ENCODE data around the gene CHRDL2.
"Not testable (repeated sequence)": the region's sequence is repeated elsewhere in the genome, so short reads cannot be mapped to it uniquely, and the experiment has no call there.

The CHRDL2 gene, protein sequence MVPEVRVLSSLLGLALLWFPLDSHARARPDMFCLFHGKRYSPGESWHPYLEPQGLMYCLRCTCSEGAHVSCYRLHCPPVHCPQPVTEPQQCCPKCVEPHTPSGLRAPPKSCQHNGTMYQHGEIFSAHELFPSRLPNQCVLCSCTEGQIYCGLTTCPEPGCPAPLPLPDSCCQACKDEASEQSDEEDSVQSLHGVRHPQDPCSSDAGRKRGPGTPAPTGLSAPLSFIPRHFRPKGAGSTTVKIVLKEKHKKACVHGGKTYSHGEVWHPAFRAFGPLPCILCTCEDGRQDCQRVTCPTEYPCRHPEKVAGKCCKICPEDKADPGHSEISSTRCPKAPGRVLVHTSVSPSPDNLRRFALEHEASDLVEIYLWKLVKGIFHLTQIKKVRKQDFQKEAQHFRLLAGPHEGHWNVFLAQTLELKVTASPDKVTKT

DNA sequence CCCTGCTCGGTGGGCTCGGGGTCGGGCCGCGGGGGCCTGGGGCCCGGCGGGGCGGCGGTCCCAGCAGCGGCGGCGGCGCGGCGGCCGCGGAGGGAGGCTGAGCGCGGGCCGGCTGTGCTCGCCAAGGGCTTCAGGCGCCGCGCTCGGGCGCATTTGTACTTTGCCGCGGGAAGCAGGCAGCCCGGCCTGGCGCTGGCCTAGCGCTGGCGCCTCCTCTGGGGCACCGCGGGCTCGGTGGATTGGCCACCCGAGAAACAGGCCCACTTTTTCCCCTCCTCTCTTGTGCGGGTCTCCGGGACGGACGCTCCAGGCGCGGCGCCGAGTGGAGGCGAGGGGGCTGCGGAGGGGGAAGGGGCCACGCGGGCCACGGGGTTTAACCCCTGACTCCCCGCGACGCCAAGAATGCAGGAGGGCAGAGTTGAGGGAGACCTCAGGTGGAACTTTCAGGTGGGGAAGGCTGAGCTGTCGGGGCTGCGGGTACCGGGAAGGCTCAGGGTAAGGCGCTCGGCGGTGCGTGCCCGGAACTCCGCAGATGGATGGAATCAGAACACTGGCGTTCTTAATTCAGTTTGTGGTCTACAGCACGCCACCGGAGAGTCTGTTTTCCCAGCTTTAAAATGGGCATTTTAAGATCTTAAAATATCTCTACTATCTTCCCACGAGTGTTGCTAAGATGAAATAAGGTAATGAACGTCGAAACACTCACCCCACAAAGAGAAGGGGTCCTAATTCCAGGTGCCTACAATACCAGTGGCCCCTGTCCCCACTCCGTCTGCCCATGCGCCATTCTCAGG lies at the start of gene CHRDL2:
CHRDL2 (minus strand) TSS at position 126 of the 794 bp plus-strand sequence. CDS start 538 bp downstream, outside the sequence.
- FAIRE-seq, result no peak

DNA sequence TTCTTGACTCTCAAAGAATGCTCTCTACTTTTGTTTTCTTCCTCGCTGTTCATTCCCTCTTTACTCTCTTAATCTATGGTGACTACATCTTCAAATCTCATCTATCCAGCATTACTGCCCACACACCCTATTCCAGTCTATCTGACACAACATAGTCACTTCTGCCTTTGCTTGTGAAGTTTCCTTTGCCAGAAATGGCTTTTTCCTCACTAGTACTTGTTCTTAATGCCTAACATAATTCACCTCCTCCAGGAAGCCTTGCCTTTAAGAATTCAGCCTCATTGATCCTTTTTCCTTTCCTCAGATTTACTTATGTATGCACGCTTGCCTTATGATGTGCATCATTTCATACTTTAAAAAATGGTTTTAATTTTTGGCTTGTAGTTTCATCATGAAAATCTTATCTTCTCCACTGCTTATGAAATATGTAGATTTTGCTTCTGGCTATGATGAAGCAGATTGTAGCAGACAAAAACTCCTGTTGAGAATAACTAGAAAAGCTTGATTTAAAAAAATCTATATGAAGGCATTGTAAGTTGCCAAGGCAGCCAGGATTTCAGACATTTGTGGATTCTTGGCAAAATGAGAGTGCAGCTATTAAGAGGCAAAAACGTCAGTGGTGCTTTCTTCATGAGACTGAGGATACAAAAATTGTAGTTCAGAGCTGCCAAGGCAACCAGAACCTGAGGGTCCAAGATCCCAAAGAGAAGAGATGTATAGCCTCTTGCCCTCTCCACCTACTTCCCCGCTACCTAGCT lies 49.2 kb upstream of the CHRDL2 start:
- DNase-seq (ENCODE audit: low spot score) (no peak), FAIRE-seq (no peak)

More for the DNA sequence above, at the start of gene CHRDL2:
- DNase-seq (ENCODE audit: low spot score), result no peak

DNA sequence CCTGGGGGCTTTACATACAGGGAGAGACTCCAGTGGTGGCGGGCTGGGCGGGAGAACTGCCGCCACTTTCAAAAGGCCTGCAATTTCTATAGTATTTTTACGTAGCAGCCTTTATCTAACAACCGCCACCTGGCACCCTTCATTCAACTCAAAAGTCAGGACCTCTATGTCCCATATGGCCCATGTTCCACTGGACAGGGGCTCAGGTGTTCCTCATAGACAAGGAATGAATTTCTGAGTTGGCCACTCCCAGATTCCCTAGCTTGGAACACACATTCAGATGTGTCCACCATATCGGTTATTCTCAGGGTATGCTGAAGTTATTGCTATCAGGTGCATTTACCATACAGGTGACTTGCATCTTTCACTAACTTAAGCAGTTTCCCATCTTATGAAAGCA lies 47.4 kb upstream of the CHRDL2 start:
- FAIRE-seq (no peak), DNase-seq (ENCODE audit: low spot score) (no peak)

DNA sequence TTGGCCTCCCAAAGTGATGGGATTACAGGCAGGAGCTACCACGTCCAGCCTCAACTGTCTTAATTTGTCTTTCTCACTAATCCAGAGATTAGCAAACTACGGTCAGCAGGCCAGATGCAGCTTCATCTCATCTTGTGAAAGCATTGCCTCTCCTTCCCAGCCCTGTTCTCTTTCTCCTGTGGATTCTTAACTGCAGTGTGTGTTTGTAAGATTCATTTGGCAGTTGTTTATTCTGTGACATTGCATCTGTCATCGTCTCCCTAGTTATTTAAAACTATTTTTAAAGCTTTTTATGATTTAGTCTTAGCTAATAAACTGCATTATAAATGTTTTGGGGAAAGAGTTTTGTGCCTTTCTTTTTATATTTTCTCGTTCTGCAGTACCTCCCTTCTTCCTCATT lies 46.7 kb upstream of the CHRDL2 start:
- FAIRE-seq, result no peak

DNA sequence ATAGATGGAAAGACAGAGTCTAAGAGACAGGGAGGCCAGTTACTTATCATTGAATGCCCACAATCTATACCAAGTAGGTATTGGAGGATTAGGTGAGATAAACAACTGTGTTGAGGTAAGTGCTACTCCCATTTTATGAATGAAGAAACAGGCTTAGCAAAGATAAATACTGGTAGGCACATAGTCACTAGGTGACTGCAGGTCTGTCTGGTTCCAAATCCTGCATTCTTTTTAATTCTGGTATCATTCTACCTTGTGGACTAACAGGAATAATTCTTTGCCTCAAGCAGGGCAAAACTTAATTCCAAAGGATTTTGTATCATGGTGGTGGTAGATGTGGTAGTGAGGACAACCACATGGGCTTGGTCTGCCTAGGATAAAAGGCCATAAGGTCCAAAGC lies 45.8 kb upstream of the CHRDL2 start:
- FAIRE-seq, result no peak
- no peak for DNase-seq (ENCODE audit: low spot score)

More for the DNA sequence above, 46.7 kb upstream of the CHRDL2 start:
- no peak for DNase-seq (ENCODE audit: low spot score)

DNA sequence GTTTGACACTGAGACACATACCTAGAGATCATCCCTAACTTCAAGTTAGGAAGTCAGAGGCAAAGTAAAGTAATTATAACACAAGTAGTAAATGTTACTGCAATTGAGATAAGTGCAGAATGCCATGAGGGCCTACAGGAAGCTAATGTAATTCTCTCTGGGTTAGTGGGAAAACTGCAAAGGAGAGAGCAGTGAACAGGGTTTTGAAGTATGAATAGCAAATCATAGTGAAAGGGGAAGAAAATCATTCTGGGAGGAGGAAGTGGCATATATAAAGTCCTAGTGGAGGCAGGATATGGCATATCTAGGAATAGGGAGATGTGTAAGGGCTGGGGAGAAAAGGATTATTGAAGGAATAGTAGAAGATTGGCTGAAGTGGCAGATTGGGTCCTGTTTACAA lies 45.3 kb upstream of the CHRDL2 start:
- FAIRE-seq, result no peak
- no peak for DNase-seq (ENCODE audit: low spot score)

DNA sequence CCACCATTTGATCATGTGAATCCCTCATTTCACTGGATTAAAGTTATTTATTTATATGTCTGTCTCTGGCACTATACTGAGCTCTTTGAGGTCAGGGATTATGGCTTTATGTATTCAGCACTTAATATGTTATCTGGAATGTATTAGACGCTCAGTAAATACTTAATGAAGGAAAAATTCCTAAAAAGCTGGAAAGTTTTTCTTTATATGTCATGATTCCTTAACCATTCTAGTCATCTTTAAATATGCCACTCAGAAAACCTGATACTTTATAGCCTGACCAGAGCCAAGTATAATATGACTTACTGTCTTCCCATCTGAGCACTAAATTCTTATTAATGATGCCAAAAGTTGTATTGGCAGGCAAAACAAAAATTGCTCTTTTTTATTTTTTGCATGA lies 44.5 kb upstream of the CHRDL2 start:
- FAIRE-seq, result no peak
- no peak for DNase-seq (ENCODE audit: low spot score)

DNA sequence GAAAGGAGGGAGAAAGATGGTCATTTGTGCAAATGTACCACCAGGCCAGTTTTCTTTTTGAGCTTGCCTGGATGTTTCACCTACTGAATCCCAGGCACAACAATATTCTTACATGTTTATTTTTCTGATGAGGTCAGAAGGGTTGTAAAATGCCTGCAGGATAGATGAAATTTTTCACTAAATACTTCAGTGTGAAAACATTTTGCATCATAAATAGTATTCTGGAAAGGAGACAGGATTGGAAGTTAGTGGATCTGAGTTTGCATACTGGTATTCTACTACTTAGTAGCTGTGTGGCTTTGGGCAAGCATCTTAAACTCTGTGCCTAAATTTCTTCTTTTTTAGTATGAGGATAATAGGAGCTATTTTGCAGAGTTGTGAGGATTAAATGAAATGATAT lies 42.2 kb upstream of the CHRDL2 start:
- no peak for DNase-seq (ENCODE audit: low spot score)
- no peak for FAIRE-seq

DNA sequence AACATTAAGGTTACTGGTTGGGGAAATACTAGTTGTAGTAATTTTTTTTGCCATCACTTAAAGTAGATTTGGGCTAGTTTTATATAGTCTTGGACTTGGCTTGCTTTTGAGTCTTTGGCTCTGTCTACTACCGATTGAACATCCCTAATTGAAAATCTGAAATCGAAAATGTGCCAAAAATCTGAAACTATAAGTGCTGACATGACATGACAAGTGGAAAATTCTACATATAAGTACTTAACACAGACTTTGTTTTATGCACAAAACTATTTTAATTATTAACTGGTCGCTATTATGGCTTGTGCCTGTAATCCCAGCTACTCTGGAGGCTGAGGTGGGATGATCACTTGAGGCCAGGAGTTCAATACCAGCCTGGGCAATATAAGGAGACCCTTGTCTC lies 39.9 kb upstream of the CHRDL2 start:
- DNase-seq (ENCODE audit: low spot score) (no peak), FAIRE-seq (no peak)

DNA sequence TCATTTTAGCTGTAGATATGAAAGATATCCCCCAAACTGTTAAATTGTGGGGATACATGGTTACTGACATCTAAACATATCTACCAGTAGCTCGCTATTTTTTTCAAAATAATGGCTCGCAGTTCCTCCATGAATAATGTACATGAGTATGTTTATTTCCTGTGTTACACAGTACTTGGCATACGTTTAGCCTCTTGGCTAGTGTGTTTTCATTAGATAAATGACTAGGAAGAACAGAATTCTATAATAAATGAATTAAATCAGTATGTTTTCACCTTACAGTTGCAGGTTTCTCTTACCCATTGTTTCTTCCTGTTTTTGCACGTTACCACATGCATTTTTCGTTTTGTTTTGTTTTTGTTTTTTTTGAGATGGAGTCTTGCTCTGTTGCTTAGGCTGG lies 39.2 kb upstream of the CHRDL2 start:
- DNase-seq (ENCODE audit: low spot score) (no peak), FAIRE-seq (no peak)

DNA sequence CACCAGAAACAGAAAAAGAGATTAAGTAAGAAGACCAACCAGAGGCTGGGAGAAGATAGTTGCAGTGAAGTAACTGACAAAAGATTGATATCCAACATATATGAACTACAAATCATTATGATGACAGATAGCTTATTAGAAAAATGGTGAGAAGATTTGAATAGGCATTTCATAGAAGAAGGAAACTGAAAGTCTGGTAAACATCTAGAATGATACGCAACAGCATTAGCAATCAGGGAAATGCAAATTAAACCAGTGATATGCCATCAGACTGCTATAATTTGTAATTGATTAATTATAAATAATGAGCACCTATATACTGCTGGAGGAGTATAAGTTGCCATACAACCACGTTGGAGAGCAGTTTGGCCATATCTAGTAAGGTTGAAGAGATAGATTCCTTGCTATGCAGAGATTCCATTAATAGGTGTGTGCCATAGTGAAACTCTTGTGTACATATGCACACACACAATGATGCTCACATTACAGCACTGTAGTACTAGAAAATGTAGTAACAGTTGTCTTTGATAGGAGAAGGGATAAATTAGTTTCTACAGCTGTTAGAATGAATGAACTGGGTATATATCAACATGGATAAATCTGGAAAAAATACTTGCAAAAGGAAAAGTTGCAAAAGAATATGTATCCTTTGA lies 38.0 kb upstream of the CHRDL2 start:
- no peak for FAIRE-seq

DNA sequence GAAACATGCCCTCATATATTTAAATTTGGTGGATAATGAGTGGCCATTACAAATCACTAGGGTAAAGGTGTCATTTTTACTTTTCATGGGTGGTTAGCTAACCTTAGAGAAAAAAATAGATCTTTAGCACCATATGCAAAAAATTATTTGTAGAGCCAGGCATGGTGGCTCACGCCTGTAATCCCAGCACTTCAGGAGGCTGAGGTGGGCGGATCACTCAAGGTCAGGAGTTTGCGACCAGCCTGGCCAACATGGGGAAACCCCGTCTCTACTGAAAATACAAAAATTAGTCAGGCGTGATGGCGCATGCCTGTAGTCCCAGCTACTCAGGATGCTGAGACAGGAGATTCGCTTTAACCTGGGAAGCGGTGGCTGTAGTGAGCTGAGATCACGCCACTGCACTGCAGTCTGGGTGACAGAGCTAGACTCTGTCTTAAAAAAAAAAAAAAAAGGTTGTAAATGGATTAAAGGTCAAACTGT lies 37.0 kb upstream of the CHRDL2 start:
- FAIRE-seq, result not testable (repeated sequence)
- peak; percentile 21 for DNase-seq (ENCODE audit: low spot score)

More for the DNA sequence above, 38.0 kb upstream of the CHRDL2 start:
- no peak for DNase-seq (ENCODE audit: low spot score)

DNA sequence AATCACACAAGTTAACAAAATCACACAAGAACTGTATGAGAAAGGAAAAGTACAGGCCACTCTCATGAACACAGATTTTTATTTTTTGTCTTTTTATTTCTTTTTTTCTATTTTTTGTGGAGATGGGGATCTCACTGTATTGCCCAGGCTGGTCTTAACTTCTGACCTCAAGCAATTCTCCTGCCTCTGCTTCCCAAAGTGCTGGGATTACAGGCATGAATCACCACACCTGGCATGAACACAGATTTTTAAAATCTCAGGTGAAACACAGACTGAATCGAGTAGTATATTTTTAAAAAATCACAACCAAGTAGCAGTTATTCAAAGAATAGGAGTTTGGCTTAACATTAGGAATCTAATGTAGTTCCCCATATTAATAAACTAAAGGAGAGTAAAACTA lies 35.7 kb upstream of the CHRDL2 start:
- DNase-seq (ENCODE audit: low spot score) (no peak), FAIRE-seq (no peak)

DNA sequence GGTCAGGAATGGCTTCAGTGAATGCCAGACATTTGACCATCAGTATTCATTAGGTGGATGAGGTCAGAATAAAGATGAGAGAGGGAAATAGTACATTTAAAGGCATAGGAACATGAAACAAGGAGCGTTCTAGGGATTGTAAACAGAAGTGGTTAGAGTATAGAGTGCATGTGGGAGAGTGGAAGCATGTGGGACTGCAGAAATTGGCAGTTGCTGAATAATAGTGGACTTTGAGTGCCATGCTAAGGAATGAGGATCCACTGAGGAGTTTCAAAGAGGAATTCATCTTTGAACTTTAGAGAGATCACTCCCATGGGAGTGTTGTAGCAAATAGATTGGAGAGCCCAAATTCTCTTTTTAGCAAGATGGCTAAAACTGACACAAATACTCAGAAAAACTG lies 25.3 kb upstream of the CHRDL2 start:
- DNase-seq (ENCODE audit: low spot score) (no peak), FAIRE-seq (no peak)

DNA sequence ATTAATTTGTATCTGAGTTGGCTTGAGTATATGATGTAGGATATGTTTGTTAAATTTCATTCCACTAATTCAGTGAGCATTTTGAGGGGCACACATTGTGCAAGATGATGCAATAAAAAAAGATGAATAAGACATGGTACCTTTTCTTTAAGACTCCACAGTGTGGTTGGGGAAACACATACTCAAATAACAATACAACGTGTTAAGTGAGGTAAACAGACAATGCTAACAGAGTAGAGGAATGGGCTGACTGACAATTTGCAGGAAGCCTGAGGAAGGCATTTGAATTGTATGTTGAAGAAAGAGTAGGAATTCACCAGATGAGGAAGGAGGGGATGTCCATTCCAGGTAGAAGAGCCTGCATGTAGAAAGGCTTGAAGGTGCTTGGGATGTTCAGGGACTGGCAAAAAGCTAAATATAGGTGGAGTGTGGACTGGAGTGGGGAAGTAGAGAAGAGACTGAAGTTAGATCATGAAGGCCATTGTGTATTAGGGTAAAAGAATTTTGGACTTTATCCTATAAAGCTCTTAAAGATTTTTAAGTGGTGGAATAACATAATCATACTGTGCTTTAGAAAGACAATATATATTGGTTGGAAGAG lies 24.3 kb upstream of the CHRDL2 start:
- FAIRE-seq, result no peak
- no peak for DNase-seq (ENCODE audit: low spot score)

DNA sequence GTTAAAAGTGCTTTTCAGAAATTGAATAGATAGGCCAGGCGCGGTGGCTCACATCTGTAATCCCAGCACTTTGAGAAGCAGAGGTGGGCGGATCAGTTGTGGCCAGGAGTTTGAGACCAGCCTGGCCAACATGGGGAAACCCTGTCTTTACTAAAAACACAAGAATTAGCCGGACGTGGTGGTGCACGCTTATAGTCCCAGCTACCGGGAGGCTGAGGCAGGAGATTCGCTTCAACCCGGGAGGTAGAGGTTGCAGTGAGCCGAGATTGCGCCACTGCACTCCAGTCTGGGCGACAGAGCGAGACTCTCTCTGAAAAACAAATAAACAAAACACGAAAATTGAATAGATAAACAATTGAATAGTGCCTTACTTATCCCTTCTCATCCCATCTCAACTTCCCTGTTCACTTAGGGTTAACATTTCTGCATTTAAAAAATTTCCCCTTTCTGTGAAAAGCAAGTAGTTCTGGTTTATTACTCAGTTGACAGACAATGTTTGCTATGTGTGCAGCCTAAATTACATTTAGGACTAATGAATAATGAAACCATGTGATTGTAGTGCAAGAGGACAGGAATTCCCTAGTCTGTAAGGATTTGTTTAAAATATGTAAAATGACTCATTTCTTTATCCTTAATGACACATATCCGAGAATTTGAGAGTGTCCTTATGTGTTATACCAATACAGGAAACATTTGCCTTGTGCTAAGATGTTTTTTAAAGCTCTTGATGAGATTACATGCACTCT lies 23.5 kb upstream of the CHRDL2 start:
- DNase-seq (ENCODE audit: low spot score) (peak; percentile 41), FAIRE-seq (peak; percentile 4)

DNA sequence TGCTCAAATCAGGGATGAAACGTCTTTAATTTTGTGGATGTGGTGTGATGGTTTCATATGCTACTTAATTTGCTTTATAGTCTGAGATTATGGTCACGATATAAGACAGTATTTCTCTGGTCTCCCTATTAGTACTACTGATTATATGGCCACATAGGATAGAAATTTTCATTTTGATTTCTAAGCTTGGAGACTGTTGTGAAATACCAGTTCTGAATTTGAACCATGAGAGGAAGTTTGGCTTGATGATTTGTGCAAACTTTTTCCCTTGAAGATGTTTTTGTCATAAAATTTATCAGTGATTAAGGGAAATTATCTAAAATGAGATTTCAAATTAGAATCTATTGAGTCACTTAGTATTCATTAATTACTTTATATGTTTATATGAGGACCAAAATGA lies 20.1 kb upstream of the CHRDL2 start:
- FAIRE-seq (no peak), DNase-seq (ENCODE audit: low spot score) (no peak)

DNA sequence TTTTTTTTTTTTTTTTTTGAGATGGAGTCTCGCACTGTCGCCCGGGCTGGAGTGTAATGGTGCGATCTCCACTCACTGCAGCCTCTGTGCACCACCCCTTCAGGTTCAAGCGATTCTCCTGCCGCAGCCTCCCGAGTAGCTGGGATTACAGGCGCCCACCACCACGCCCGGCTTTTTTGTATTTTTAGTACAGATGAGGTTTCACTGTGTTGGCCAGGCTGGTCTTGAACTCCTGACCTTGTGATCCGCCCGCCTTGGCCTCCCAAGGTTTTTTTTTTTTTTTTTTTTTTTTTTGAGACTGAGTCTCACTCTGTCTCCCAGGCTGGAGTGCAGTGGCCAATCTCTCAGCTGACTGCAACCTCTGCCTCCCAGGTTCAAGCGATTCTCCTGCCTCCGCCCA lies 19.4 kb upstream of the CHRDL2 start:
- not testable (repeated sequence) for FAIRE-seq; DNase-seq (ENCODE audit: low spot score)

DNA sequence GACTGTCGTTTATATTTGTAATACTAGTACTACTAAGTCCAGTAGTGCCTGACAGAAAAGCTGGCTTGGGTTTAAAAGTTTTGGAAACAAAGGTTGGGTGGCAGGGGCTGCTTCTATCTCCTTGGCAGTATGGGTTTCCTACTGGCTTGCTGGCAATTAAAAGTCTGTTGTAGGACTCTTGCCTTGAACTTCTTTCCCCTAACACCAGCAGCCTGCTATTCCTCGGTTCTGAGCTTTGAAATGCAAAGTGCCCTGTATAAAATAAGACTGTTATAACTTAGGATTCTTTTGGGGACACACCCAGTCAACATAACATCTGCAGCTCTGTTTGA lies 18.7 kb upstream of the CHRDL2 start:
- FAIRE-seq (no peak), DNase-seq (ENCODE audit: low spot score) (no peak)

All from RCC 7860 (cell line).